Retina (tissue), 1 donor: ENCODE data around the gene THAP11.

Source experiments
- DNase-seq: peaks from one replicate; pipeline ENCODE4 v3.0.0-alpha.2; 2016

THAP11 gene

GRCh38 chr16:67841816-67842508, at the start of gene THAP11:
THAP11 (plus strand) TSS chr16:67842320; CDS start chr16:67842555, 235 bp downstream.
- DNase-seq: peak; percentile 100

GRCh38 chr16:67796099-67796718, 45.9 kb upstream of the THAP11 start:
- DNase-seq: no peak

- no peak for DNase-seq
These were observed 41.7 kb upstream of the THAP11 start for GRCh38 chr16:67800338-67800926.

GRCh38 chr16:67801241-67801640, 40.9 kb upstream of the THAP11 start:
- no peak for DNase-seq

GRCh38 chr16:67801883-67802282, 40.2 kb upstream of the THAP11 start:
- DNase-seq: no peak

GRCh38 chr16:67803894-67804293, 38.2 kb upstream of the THAP11 start:
- no peak for DNase-seq

GRCh38 chr16:67804853-67805542, 37.1 kb upstream of the THAP11 start:
- no peak for DNase-seq

- DNase-seq: no peak
These were observed 36.2 kb upstream of the THAP11 start for GRCh38 chr16:67805718-67806427.

GRCh38 chr16:67806428-67807147, 35.5 kb upstream of the THAP11 start, which contains the start of the genes RANBP10 and TSNAXIP1:
RANBP10 (minus strand) TSS chr16:67806560; CDS start chr16:67806536, 24 bp downstream.
TSNAXIP1 (plus strand) TSS chr16:67806889; CDS start chr16:67807150, 261 bp downstream.
- peak; percentile 100 for DNase-seq

GRCh38 chr16:67807148-67807682, 34.9 kb upstream of the THAP11 start:
- DNase-seq: no peak

GRCh38 chr16:67811899-67812298, 30.2 kb upstream of the THAP11 start:
- DNase-seq: no peak

- no peak for DNase-seq
These were observed 27.6 kb upstream of the THAP11 start for GRCh38 chr16:67814567-67814966.

GRCh38 chr16:67820608-67821259, 21.4 kb upstream of the THAP11 start:
- DNase-seq: no peak

GRCh38 chr16:67822511-67822910, 19.6 kb upstream of the THAP11 start:
- no peak for DNase-seq

GRCh38 chr16:67825119-67825518, 17.0 kb upstream of the THAP11 start:
- DNase-seq: no peak

GRCh38 chr16:67825906-67826305, 16.2 kb upstream of the THAP11 start:
- no peak for DNase-seq

- no peak for DNase-seq
These were observed 13.5 kb upstream of the THAP11 start for GRCh38 chr16:67828651-67829050.

- DNase-seq: no peak
These were observed 9.1 kb upstream of the THAP11 start for GRCh38 chr16:67833030-67833414.

- peak; percentile 95 for DNase-seq
These were observed 8.5 kb upstream of the THAP11 start for GRCh38 chr16:67833415-67834241.

- DNase-seq: no peak
These were observed 7.9 kb upstream of the THAP11 start for GRCh38 chr16:67834242-67834614.
